Natural killer cell treated with Interleukin-12 subunit alpha and Interleukin-12 subunit beta and Interleukin-15 and Interleukin-18, amount 100 ng/mL, for 72 hours (primary cell): ENCODE data around the gene ISX. TPM values are rescaled to one million over a fixed set of nuclear protein-coding genes. Genes with fewer than 3 reads are reported as not detected.

ENCODE experiments used
- ATAC-seq, 2 donors: fragments of 150-1000 bp; cut with Tn5 transposase in 1 of 2; sonication (Bioruptor Pico), chemical (Tn5 transposase) in 1 of 2; 2 replicates each; pipeline ENCODE4 v1.10.0; 2021
- DNase-seq: peaks from one replicate; pipeline ENCODE4 v3.0.0; 2022; ENCODE audit warnings: low spot score
- H3K27ac Mint-ChIP-seq, 2 donors: 1 replicate in 1 of 2; 2 replicates in 1 of 2; pipeline ENCODE4 v1.8.0; 2022; ENCODE audit warnings: mixed read lengths in 2 of 2, mild to moderate bottlenecking in 1 of 2, moderate library complexity in 1 of 2
- H3K27me3 Mint-ChIP-seq, 2 donors: 1 replicate in 1 of 2; 2 replicates in 1 of 2; pipeline ENCODE4 v1.8.0; 2022; ENCODE audit warnings: mixed read lengths in 2 of 2
- H3K36me3 Mint-ChIP-seq: one replicate; pipeline ENCODE4 v1.8.0; 2022; ENCODE audit warnings: mixed read lengths
- H3K4me1 Mint-ChIP-seq, 2 donors: 1 replicate in 1 of 2; 2 replicates in 1 of 2; pipeline ENCODE4 v1.8.0; 2022; ENCODE audit warnings: low read depth in 2 of 2, mixed read lengths in 2 of 2, mild to moderate bottlenecking in 1 of 2
- H3K4me3 Mint-ChIP-seq: one replicate; pipeline ENCODE4 v1.8.0; 2022; ENCODE audit warnings: mixed read lengths
- H3K9me3 Mint-ChIP-seq: 2 replicates; pipeline ENCODE4 v1.8.0; 2022; ENCODE audit warnings: mixed read lengths
- total RNA-seq, 2 donors: library from RNA; stranded (reverse); gene quantifications; one replicate each; pipeline ENCODE4 v1.2.3, GENCODE V29; 2022

The ISX gene
- total RNA-seq, 2 donors from 2014 or later, result not detected

- H3K9me3 Mint-ChIP-seq, result no peaks in the 10 kb centered on the region
- H3K4me3 Mint-ChIP-seq, result no peak overlapping the region
- H3K4me1 Mint-ChIP-seq, result no peaks in the 10 kb centered on the region
- DNase-seq (no peak), ATAC-seq (no peak)
- no peaks in the 10 kb centered on the region for H3K36me3 Mint-ChIP-seq
- H3K27ac Mint-ChIP-seq, result no peak overlapping the region
- peaks cover 16 to 43% of the 10 kb centered on the region in 2 donors for H3K27me3 Mint-ChIP-seq
Measured at GRCh38 chr22:35103761-35104160, 37.8 kb downstream of the ISX start.

- H3K9me3 Mint-ChIP-seq, result no peaks in the 10 kb centered on the region
- H3K36me3 Mint-ChIP-seq, result no peaks in the 10 kb centered on the region
- peaks cover 17 to 42% of the 10 kb centered on the region in 2 donors for H3K27me3 Mint-ChIP-seq
- no peak for DNase-seq
- ATAC-seq, result no peak
- no peak overlapping the region for H3K4me3 Mint-ChIP-seq
- no peak overlapping the region for H3K27ac Mint-ChIP-seq
- H3K4me1 Mint-ChIP-seq, result no peaks in the 10 kb centered on the region
Measured at GRCh38 chr22:35104491-35104890, 38.5 kb downstream of the ISX start.

- ATAC-seq (no peak), DNase-seq (no peak)
- Mint-ChIP-seq H3K4me1 (no peaks in the 10 kb centered on the region), H3K4me3 (no peak overlapping the region), H3K9me3 (no peaks in the 10 kb centered on the region), H3K36me3 (no peaks in the 10 kb centered on the region), H3K27ac (no peak overlapping the region), H3K27me3 (peaks cover 18 to 43% of the 10 kb centered on the region in 2 donors)
Measured at GRCh38 chr22:35109616-35110015, 43.7 kb downstream of the ISX start.

GRCh38 chr22:35111244-35111643 is 45.3 kb downstream of the ISX start:
- no peak overlapping the region for H3K27ac Mint-ChIP-seq
- DNase-seq, result no peak
- no peaks in the 10 kb centered on the region for H3K9me3 Mint-ChIP-seq
- no peaks in the 10 kb centered on the region for H3K36me3 Mint-ChIP-seq
- H3K27me3 Mint-ChIP-seq, result peaks cover 14 to 27% of the 10 kb centered on the region in 2 donors
- no peak for ATAC-seq
- H3K4me1 Mint-ChIP-seq, result no peaks in the 10 kb centered on the region
- no peak overlapping the region for H3K4me3 Mint-ChIP-seq

GRCh38 chr22:35113341-35113740 is 47.4 kb downstream of the ISX start:
- Mint-ChIP-seq H3K27ac (no peak overlapping the region), H3K4me1 (no peaks in the 10 kb centered on the region), H3K36me3 (no peaks in the 10 kb centered on the region), H3K4me3 (no peak overlapping the region), H3K9me3 (no peaks in the 10 kb centered on the region), H3K27me3 (peaks cover 9 to 16% of the 10 kb centered on the region in 2 donors)
- DNase-seq, result no peak
- no peak for ATAC-seq

GRCh38 chr22:35114131-35114980 is 48.4 kb downstream of the ISX start:
- Mint-ChIP-seq H3K27ac (no peak overlapping the region), H3K4me1 (no peaks in the 10 kb centered on the region), H3K4me3 (no peak overlapping the region), H3K27me3 (peaks cover 2 to 11% of the 10 kb centered on the region in 2 donors), H3K9me3 (no peaks in the 10 kb centered on the region), H3K36me3 (no peaks in the 10 kb centered on the region)
- ATAC-seq, result no peak
- DNase-seq, result no peak

GRCh38 chr22:35115515-35115914 is 49.6 kb downstream of the ISX start:
- no peak overlapping the region for H3K27ac Mint-ChIP-seq
- peaks cover under 1 to 3% of the 10 kb centered on the region in 2 donors for H3K27me3 Mint-ChIP-seq
- no peak for DNase-seq
- no peaks in the 10 kb centered on the region for H3K9me3 Mint-ChIP-seq
- H3K36me3 Mint-ChIP-seq, result no peaks in the 10 kb centered on the region
- H3K4me3 Mint-ChIP-seq, result no peak overlapping the region
- no peaks in the 10 kb centered on the region for H3K4me1 Mint-ChIP-seq
- ATAC-seq, result no peak

GRCh38 chr22:35116269-35116668 is 50.3 kb downstream of the ISX start:
- Mint-ChIP-seq H3K27me3 (no peaks in the 10 kb centered on the region), H3K27ac (no peak overlapping the region), H3K9me3 (no peaks in the 10 kb centered on the region), H3K4me1 (no peaks in the 10 kb centered on the region), H3K36me3 (no peaks in the 10 kb centered on the region), H3K4me3 (no peak overlapping the region)
- no peak for ATAC-seq
- DNase-seq, result no peak

GRCh38 chr22:35116817-35117216 is 50.9 kb downstream of the ISX start:
- Mint-ChIP-seq H3K4me1 (no peaks in the 10 kb centered on the region), H3K27me3 (no peaks in the 10 kb centered on the region), H3K4me3 (no peak overlapping the region), H3K9me3 (no peaks in the 10 kb centered on the region), H3K36me3 (no peaks in the 10 kb centered on the region), H3K27ac (no peak overlapping the region)
- no peak for ATAC-seq
- no peak for DNase-seq

- ATAC-seq, result no peak
- H3K9me3 Mint-ChIP-seq, result no peaks in the 10 kb centered on the region
- H3K4me3 Mint-ChIP-seq, result no peak overlapping the region
- no peak for DNase-seq
- peaks cover 3 to 6% of the 10 kb centered on the region in 2 donors for H3K27me3 Mint-ChIP-seq
- H3K36me3 Mint-ChIP-seq, result no peaks in the 10 kb centered on the region
- H3K4me1 Mint-ChIP-seq, result no peaks in the 10 kb centered on the region
- H3K27ac Mint-ChIP-seq, result no peak overlapping the region
Measured at GRCh38 chr22:35119494-35119893, 53.5 kb downstream of the ISX start.

- no peak overlapping the region for H3K27ac Mint-ChIP-seq
- H3K4me1 Mint-ChIP-seq, result no peaks in the 10 kb centered on the region
- ATAC-seq (no peak), DNase-seq (no peak)
- H3K9me3 Mint-ChIP-seq, result no peaks in the 10 kb centered on the region
- H3K4me3 Mint-ChIP-seq, result no peak overlapping the region
- no peaks in the 10 kb centered on the region for H3K36me3 Mint-ChIP-seq
- H3K27me3 Mint-ChIP-seq, result peaks cover 22 to 28% of the 10 kb centered on the region in 2 donors
Measured at GRCh38 chr22:35124691-35125219, 58.8 kb downstream of the ISX start.

GRCh38 chr22:35126993-35127392 is 61.0 kb downstream of the ISX start:
- Mint-ChIP-seq H3K9me3 (no peaks in the 10 kb centered on the region), H3K4me3 (no peak overlapping the region), H3K4me1 (no peaks in the 10 kb centered on the region), H3K27me3 (peaks cover 32 to 38% of the 10 kb centered on the region in 2 donors), H3K27ac (no peak overlapping the region), H3K36me3 (no peaks in the 10 kb centered on the region)
- no peak for DNase-seq
- no peak for ATAC-seq

GRCh38 chr22:35128637-35129036 is 62.7 kb downstream of the ISX start:
- H3K4me3 Mint-ChIP-seq, result no peak overlapping the region
- H3K27me3 Mint-ChIP-seq, result peaks cover 37 to 44% of the 10 kb centered on the region in 2 donors
- DNase-seq (no peak), ATAC-seq (no peak)
- no peaks in the 10 kb centered on the region for H3K4me1 Mint-ChIP-seq
- no peaks in the 10 kb centered on the region for H3K9me3 Mint-ChIP-seq
- H3K27ac Mint-ChIP-seq, result no peak overlapping the region
- H3K36me3 Mint-ChIP-seq, result no peaks in the 10 kb centered on the region

GRCh38 chr22:35131525-35132000 is 65.6 kb downstream of the ISX start:
- Mint-ChIP-seq H3K4me1 (no peaks in the 10 kb centered on the region), H3K36me3 (no peaks in the 10 kb centered on the region), H3K27me3 (peaks cover 32 to 46% of the 10 kb centered on the region in 2 donors), H3K9me3 (no peaks in the 10 kb centered on the region), H3K4me3 (no peak overlapping the region), H3K27ac (no peak overlapping the region)
- ATAC-seq, result no peak
- no peak for DNase-seq
